MM.1S (cell line): ENCODE data around the gene CAPN5.

ENCODE experiments used
- EZH2 ChIP-seq: fragments of 300-600 bp; sonication (generic); optimal IDR thresholded peaks from 2 replicates; pipeline ENCODE3; 2017; ENCODE audit warnings: low read depth, mild to moderate bottlenecking, antibody characterized with exemption, low read length, mixed read lengths
- TF ChIP-seq, protein P1 (sequence below): fragments of 300-600 bp; sonication (generic); IDR thresholded peaks from 2 replicates; pipeline ENCODE4 v1.5.1; 2016; ENCODE audit warnings: antibody characterized with exemption, low read length, mixed read lengths

DNA sequence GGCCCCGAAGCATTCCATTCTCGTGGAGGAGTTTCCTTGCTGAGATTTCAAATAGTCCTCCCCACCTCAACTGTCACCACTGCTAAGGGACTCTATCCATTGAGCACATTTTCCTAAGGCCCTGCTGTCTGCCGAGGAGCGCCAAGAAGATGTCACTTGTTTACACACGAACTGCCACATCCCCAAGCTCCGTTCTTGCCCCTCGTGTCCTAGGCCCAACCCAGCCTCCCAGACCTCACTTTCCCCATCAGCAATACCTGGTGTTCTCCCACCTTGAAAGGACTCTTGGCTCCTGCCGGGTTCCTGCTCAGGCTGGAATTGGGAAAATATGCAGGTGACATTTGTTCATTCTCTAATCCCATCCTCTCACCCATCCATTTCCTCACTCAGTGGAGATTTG is 57.3 kb downstream of the CAPN5 start:
- TF ChIP-seq, protein P1, sequence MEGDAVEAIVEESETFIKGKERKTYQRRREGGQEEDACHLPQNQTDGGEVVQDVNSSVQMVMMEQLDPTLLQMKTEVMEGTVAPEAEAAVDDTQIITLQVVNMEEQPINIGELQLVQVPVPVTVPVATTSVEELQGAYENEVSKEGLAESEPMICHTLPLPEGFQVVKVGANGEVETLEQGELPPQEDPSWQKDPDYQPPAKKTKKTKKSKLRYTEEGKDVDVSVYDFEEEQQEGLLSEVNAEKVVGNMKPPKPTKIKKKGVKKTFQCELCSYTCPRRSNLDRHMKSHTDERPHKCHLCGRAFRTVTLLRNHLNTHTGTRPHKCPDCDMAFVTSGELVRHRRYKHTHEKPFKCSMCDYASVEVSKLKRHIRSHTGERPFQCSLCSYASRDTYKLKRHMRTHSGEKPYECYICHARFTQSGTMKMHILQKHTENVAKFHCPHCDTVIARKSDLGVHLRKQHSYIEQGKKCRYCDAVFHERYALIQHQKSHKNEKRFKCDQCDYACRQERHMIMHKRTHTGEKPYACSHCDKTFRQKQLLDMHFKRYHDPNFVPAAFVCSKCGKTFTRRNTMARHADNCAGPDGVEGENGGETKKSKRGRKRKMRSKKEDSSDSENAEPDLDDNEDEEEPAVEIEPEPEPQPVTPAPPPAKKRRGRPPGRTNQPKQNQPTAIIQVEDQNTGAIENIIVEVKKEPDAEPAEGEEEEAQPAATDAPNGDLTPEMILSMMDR = no peak
- no peak for TF ChIP-seq EZH2
